Measurements from ENCODE around the gene PLEK. TPM values are rescaled to one million over a fixed set of nuclear protein-coding genes. Genes with fewer than 3 reads are reported as not detected.
"Not testable (repeated sequence)": the region's sequence is repeated elsewhere in the genome, so short reads cannot be mapped to it uniquely, and the experiment has no call there.

The PLEK gene
- polyA plus RNA-seq (ENCODE audit: insufficient read length in 4 of 4) = 10 to 100 TPM in 1 of 4 donors, 1 to 10 TPM in 3; 4.5 to 18.9 (median 7.0) TPM

- no peak for DNase-seq (ENCODE audit: low read depth in 4 of 4, low spot score in 3 of 4)
Measured at GRCh38 chr2:68365087-68365486, at the start of gene PLEK. TSS of gene PLEK (plus strand) at chr2:68365282. CDS start at chr2:68365352, 70 bp downstream.

GRCh38 chr2:68316111-68316510 lies 49.0 kb upstream of the PLEK start:
- no peak for DNase-seq (ENCODE audit: low read depth in 4 of 4, low spot score in 3 of 4)

GRCh38 chr2:68317971-68318913 lies 46.8 kb upstream of the PLEK start:
- DNase-seq (ENCODE audit: low read depth in 4 of 4, low spot score in 3 of 4) = no peak

GRCh38 chr2:68318914-68319397 lies 46.1 kb upstream of the PLEK start:
- no peak for DNase-seq (ENCODE audit: low read depth in 4 of 4, low spot score in 3 of 4)

GRCh38 chr2:68319398-68320117 lies 45.5 kb upstream of the PLEK start, which contains the start of gene CNRIP1:
TSS of gene CNRIP1 (minus strand) at chr2:68319949. CDS start at chr2:68319400, 549 bp downstream.
- peak; percentile 45 to 55 (median 52) for DNase-seq (ENCODE audit: low read depth in 4 of 4, low spot score in 3 of 4)

- peak in 1 of 4 donors; percentile 16 for DNase-seq (ENCODE audit: low read depth in 4 of 4, low spot score in 3 of 4)
Measured at GRCh38 chr2:68320118-68320641, 44.9 kb upstream of the PLEK start.

GRCh38 chr2:68325056-68325455 lies 40.0 kb upstream of the PLEK start:
- DNase-seq (ENCODE audit: low read depth in 4 of 4, low spot score in 3 of 4) = no peak

GRCh38 chr2:68328901-68329300 lies 36.2 kb upstream of the PLEK start:
- no peak for DNase-seq (ENCODE audit: low read depth in 4 of 4, low spot score in 3 of 4)

- DNase-seq (ENCODE audit: low read depth in 4 of 4, low spot score in 3 of 4) = no peak
Measured at GRCh38 chr2:68330691-68331090, 34.4 kb upstream of the PLEK start.

GRCh38 chr2:68333009-68333408 lies 32.1 kb upstream of the PLEK start:
- no peak for DNase-seq (ENCODE audit: low read depth in 4 of 4, low spot score in 3 of 4)

GRCh38 chr2:68333931-68334330 lies 31.2 kb upstream of the PLEK start:
- DNase-seq (ENCODE audit: low read depth in 4 of 4, low spot score in 3 of 4) = no peak

GRCh38 chr2:68336192-68336591 lies 28.9 kb upstream of the PLEK start:
- DNase-seq (ENCODE audit: low read depth in 4 of 4, low spot score in 3 of 4) = no peak

- no peak for DNase-seq (ENCODE audit: low read depth in 4 of 4, low spot score in 3 of 4)
Measured at GRCh38 chr2:68340226-68341061, 24.6 kb upstream of the PLEK start.

GRCh38 chr2:68341062-68341329 lies 24.1 kb upstream of the PLEK start:
- no peak for DNase-seq (ENCODE audit: low read depth in 4 of 4, low spot score in 3 of 4)

- no peak for DNase-seq (ENCODE audit: low read depth in 4 of 4, low spot score in 3 of 4)
Measured at GRCh38 chr2:68341583-68341982, 23.5 kb upstream of the PLEK start.

- DNase-seq (ENCODE audit: low read depth in 4 of 4, low spot score in 3 of 4) = no peak
Measured at GRCh38 chr2:68342470-68342869, 22.6 kb upstream of the PLEK start.

GRCh38 chr2:68344031-68344430 lies 21.1 kb upstream of the PLEK start:
- DNase-seq (ENCODE audit: low read depth in 4 of 4, low spot score in 3 of 4) = no peak

GRCh38 chr2:68345129-68345875 lies 19.8 kb upstream of the PLEK start:
- no peak for DNase-seq (ENCODE audit: low read depth in 4 of 4, low spot score in 3 of 4)

- not testable (repeated sequence) for DNase-seq (ENCODE audit: low read depth in 4 of 4, low spot score in 3 of 4)
Measured at GRCh38 chr2:68349091-68349490, 16.0 kb upstream of the PLEK start.

- no peak for DNase-seq (ENCODE audit: low read depth in 4 of 4, low spot score in 3 of 4)
Measured at GRCh38 chr2:68351997-68352396, 13.1 kb upstream of the PLEK start.

Data from left renal pelvis (tissue), 4 donors.